ENCODE results near the gene GADD45B.
A peak's percentile ranks its signal among the peaks of the same experiment; 100 is the strongest.
"Not testable (repeated sequence)": the region's sequence is repeated elsewhere in the genome, so short reads cannot be mapped to it uniquely, and the experiment has no call there.

The GADD45B gene

DNA sequence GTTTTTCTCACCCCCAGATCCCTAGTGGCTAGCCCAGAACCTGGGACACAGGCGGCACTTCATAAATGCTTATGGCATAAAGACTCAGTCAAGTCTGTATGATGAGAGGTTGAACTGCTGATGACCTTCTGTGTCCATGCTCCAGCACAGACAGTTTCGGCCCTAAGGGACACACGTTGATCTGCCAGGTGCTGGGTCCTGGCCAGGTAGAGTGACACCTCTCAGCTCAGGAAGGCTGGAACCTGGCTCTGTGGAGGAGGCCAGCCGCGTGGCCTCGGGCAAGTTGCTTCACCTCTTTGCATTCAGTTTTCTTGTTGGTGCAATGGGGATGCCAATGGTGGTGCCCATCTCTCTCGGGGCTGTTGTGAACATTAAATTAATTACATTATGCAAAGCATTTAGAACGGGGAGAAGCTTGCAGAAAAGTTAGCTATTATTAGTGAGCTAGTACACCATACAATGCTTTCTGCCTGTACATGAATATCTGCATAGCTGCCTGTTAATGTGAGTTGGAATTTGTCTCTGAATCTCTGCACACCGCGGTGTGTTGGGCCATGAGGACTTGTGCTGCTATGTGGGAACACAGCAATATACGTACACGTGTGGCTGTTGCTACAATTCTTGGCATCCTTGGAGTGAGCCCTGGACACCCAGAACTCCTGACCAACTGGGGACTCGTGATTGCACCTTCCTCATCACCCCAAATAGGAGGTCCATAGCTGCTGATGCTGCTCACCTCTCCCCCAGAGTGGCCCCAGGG is 8.4 kb downstream of the GADD45B start:
- DNase-seq (ENCODE audit: insufficient read length) (no peak), FAIRE-seq (no peak)
- TF ChIP-seq TAF1 (IDR thresholded peaks at IDR 0.05; ENCODE audit: borderline replicate concordance, low read depth, low read length) (no peak), POLR2AphosphoS5 (IDR thresholded peaks at IDR 0.05; ENCODE audit: low read depth, low read length) (no peak), POLR2A (IDR thresholded peaks at IDR 0.05; ENCODE audit: low read depth, low read length) (no peak)

- TF ChIP-seq POLR2A (IDR thresholded peaks at IDR 0.05; ENCODE audit: low read depth, low read length) (no peak), TAF1 (IDR thresholded peaks at IDR 0.05; ENCODE audit: borderline replicate concordance, low read depth, low read length) (no peak), POLR2AphosphoS5 (IDR thresholded peaks at IDR 0.05; ENCODE audit: low read depth, low read length) (no peak)
- DNase-seq (ENCODE audit: insufficient read length), result no peak
- FAIRE-seq, result no peak
Measured at GRCh38 chr19:2485428-2485827, 9.5 kb downstream of the GADD45B start.

- FAIRE-seq (no peak), DNase-seq (ENCODE audit: insufficient read length) (peak; percentile 20)
- TF ChIP-seq POLR2A (IDR thresholded peaks at IDR 0.05; ENCODE audit: low read depth, low read length) (no peak), POLR2AphosphoS5 (IDR thresholded peaks at IDR 0.05; ENCODE audit: low read depth, low read length) (no peak), TAF1 (IDR thresholded peaks at IDR 0.05; ENCODE audit: borderline replicate concordance, low read depth, low read length) (no peak)
Measured at GRCh38 chr19:2487090-2487489, 11.2 kb downstream of the GADD45B start.

DNA sequence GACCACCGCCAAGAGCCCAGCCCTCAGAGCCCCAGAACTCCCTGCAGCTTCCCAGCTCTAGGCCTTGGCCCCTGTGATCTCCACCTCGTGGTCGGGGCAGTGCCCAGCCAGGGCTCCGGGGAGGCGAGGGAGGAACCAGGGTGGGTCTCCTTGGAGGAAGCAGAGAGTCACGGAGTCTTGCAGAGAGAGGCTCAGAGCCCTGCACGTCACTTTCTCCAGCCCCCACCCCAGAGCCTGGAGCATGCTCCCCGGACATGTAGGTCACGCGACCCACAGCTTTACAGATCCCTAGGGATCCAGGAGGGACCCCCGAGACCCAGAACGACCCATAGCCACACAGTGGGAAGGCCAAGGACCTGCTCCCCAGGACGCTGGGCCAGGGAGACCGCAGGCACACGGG is 11.9 kb downstream of the GADD45B start:
- FAIRE-seq (no peak), DNase-seq (ENCODE audit: insufficient read length) (peak; percentile 23)
- TF ChIP-seq POLR2A (IDR thresholded peaks at IDR 0.05; ENCODE audit: low read depth, low read length) (no peak), TAF1 (IDR thresholded peaks at IDR 0.05; ENCODE audit: borderline replicate concordance, low read depth, low read length) (no peak), POLR2AphosphoS5 (IDR thresholded peaks at IDR 0.05; ENCODE audit: low read depth, low read length) (no peak)

DNA sequence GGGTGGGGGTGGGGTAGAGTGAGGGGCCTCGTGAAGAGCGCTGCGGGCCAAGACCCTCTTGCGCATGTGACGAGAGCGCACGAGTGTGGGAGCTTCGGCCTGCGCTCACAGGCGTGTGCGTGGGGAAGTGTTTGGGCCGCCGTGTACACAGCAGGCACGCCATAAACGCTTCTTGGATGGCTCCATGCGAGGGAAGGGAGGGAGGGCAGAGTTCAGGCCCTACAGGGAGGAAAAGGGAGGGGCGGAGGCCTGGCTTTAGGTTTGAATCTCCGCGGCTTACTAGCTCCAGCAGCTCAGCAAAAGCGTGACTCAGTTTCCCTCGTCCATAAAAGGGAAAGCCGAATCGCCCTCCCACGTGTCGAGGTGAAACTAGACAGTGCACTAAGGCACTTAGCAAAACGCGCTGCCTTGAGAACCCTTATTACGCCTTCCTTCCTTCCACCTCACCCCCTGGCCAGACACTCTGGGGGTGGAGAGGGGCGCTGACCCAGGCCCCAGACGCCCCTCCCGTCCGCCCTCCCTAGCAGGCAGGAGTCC is 12.5 kb downstream of the GADD45B start:
- DNase-seq (ENCODE audit: insufficient read length), result no peak
- FAIRE-seq, result peak; percentile 17

GRCh38 chr19:2488942-2489731 is 13.2 kb downstream of the GADD45B start:
- DNase-seq (ENCODE audit: insufficient read length) (peak; percentile 61), FAIRE-seq (no peak)
- TF ChIP-seq POLR2AphosphoS5 (IDR thresholded peaks at IDR 0.05; ENCODE audit: low read depth, low read length) (no peak), POLR2A (IDR thresholded peaks at IDR 0.05; ENCODE audit: low read depth, low read length) (no peak), TAF1 (IDR thresholded peaks at IDR 0.05; ENCODE audit: borderline replicate concordance, low read depth, low read length) (no peak)

More for the DNA sequence above, 12.5 kb downstream of the GADD45B start:
- no peak for TF ChIP-seq POLR2AphosphoS5 (IDR thresholded peaks at IDR 0.05; ENCODE audit: low read depth, low read length)
- no peak for TF ChIP-seq TAF1 (IDR thresholded peaks at IDR 0.05; ENCODE audit: borderline replicate concordance, low read depth, low read length)
- TF ChIP-seq POLR2A (IDR thresholded peaks at IDR 0.05; ENCODE audit: low read depth, low read length), result no peak

GRCh38 chr19:2490659-2491058 is 14.7 kb downstream of the GADD45B start:
- TF ChIP-seq POLR2A (IDR thresholded peaks at IDR 0.05; ENCODE audit: low read depth, low read length), result no peak
- TF ChIP-seq TAF1 (IDR thresholded peaks at IDR 0.05; ENCODE audit: borderline replicate concordance, low read depth, low read length), result no peak
- TF ChIP-seq POLR2AphosphoS5 (IDR thresholded peaks at IDR 0.05; ENCODE audit: low read depth, low read length), result no peak
- FAIRE-seq (no peak), DNase-seq (ENCODE audit: insufficient read length) (peak; percentile 4)

DNA sequence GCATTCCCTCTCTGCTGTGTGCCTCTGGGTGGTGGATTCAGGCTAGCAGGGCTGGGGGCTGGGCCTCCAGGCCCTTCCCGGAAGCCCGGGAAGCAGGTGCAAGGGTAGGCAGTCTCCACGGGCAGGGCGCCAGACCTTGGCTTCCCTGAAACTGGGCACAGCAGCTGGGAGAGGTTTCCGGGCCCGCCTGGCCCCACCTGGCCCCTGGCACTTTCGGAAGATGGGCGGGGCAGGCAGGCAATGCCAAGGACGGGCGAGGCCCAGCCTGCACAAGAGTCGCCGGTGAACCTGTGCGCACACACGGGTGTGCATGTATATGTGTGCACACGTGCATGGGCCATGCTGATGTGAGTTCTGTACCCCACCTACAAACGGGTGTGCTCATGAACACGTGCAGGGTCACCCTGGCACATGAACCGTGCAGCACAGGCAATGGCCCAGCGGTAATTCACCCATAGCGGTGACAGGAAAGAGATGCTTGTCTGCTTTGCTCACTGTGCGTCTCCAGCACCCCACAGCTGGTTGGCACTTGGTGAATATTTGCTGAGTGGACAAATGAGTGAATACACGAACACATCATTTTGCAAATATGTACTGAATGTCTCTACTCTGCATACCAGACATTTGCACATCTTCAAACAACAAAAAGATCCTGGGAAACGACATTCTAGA is 15.3 kb downstream of the GADD45B start:
- TF ChIP-seq POLR2AphosphoS5 (IDR thresholded peaks at IDR 0.05; ENCODE audit: low read depth, low read length) (no peak), TAF1 (IDR thresholded peaks at IDR 0.05; ENCODE audit: borderline replicate concordance, low read depth, low read length) (no peak), POLR2A (IDR thresholded peaks at IDR 0.05; ENCODE audit: low read depth, low read length) (no peak)
- DNase-seq (ENCODE audit: insufficient read length) (peak; percentile 16), FAIRE-seq (peak; percentile 62)

DNA sequence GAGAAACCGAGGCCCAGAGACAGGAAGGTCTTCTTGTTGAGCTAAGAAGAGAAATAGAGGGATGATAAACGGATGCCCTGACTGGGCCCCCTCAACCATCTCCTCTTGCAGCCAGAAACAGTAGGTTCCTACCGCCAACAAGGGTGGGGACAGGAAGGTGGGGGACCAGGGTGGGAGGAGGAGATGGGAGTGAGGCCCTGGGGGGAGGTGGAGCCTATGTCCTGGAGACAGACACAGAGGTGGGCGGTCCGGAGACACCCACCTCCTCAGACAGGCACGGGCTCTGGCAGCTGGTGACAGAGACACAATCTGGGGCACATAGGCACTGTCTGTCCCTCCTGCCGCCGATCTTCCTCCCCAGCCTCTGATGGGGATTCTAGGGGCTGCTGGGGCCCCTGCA is 16.9 kb downstream of the GADD45B start:
- no peak for FAIRE-seq
- peak; percentile 10 for DNase-seq (ENCODE audit: insufficient read length)
- TF ChIP-seq POLR2AphosphoS5 (IDR thresholded peaks at IDR 0.05; ENCODE audit: low read depth, low read length) (no peak), POLR2A (IDR thresholded peaks at IDR 0.05; ENCODE audit: low read depth, low read length) (no peak), TAF1 (IDR thresholded peaks at IDR 0.05; ENCODE audit: borderline replicate concordance, low read depth, low read length) (no peak)

DNA sequence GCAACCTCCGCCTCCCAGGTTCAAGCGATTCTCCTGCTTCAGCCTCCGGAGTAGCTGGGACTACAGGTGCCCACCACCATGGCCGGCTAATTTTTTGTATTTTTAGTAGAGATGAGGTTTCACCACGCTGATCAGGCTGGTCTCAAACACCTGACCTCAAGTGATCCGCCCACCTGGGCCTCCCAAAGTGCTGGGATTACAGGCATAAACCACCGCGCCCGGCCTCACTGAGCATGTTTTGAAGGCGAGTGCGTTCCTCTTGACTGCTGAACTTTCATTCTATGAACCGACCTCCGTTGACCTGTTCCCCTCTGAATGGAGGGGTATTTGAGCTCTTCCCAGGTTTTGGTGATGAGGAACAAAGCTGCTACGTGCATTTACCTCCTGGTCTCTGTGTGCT is 17.5 kb downstream of the GADD45B start:
- not testable (repeated sequence) for DNase-seq (ENCODE audit: insufficient read length); FAIRE-seq

- TF ChIP-seq POLR2A (IDR thresholded peaks at IDR 0.05; ENCODE audit: low read depth, low read length) (no peak), TAF1 (IDR thresholded peaks at IDR 0.05; ENCODE audit: borderline replicate concordance, low read depth, low read length) (no peak), POLR2AphosphoS5 (IDR thresholded peaks at IDR 0.05; ENCODE audit: low read depth, low read length) (no peak)
- no peak for FAIRE-seq
- DNase-seq (ENCODE audit: insufficient read length), result peak; percentile 13
Measured at GRCh38 chr19:2494084-2494446, 18.1 kb downstream of the GADD45B start.

Measured in GM12892 (cell line).